Mesodermal cell (in vitro differentiated cells): ENCODE measurements around the gene MYOZ2.
A peak's percentile ranks its signal among the peaks of the same experiment; 100 is the strongest.

Source experiments
- H3K27ac ChIP-seq: 2 replicates; pipeline ENCODE4 v1.7.0; 2013; ENCODE audit warnings: mild to moderate bottlenecking, low read depth, low read length, moderate library complexity; ENCODE audit not compliant: severe bottlenecking
- H3K36me3 ChIP-seq: 2 replicates; pipeline ENCODE4 v1.7.1; 2013; ENCODE audit warnings: mild to moderate bottlenecking, low read length, moderate library complexity; ENCODE audit not compliant: control insufficient read depth, insufficient read depth
- H3K4me1 ChIP-seq: one replicate; pipeline ENCODE4 v1.7.1; 2013; ENCODE audit warnings: mild to moderate bottlenecking, low read length; ENCODE audit not compliant: insufficient read depth, control insufficient read depth, poor library complexity, severe bottlenecking
- H3K4me3 ChIP-seq: 2 replicates; pipeline ENCODE4 v1.7.0; 2013; ENCODE audit warnings: low read length, control low read depth, mild to moderate bottlenecking; ENCODE audit not compliant: insufficient read depth, poor library complexity, severe bottlenecking; ENCODE audit errors: extremely low read depth
- H3K9me3 ChIP-seq: 2 replicates; pipeline ENCODE4 v1.7.1; 2013; ENCODE audit warnings: mild to moderate bottlenecking, low read length, moderate library complexity; ENCODE audit not compliant: control insufficient read depth
- WGBS, 2 experiments: methylation state at CpG; one replicate each; pipeline ENCODE4 v1.1.5; 2013; ENCODE audit warnings: missing lambda C conversion rate in 2 of 2; ENCODE audit not compliant: insufficient coverage in 2 of 2; 5-methylcytosine and 5-hydroxymethylcytosine counted together

MYOZ2 gene

GRCh38 chr4:119212234-119212963 lies 76.8 kb downstream of the MYOZ2 start, which contains the start of gene USP53:
USP53 (plus strand) TSS chr4:119212713; CDS start chr4:119239760, 27,047 bp downstream.
- 0% methylated on average over 39 to 47 of the region's 55 CpGs for WGBS, 2 experiments
- Histone ChIP-seq H3K4me1 (peaks cover 24% of the 10 kb centered on the region), H3K4me3 (peak within 1 kb of the TSS; percentile 83), H3K27ac (peak within 1 kb of the TSS; percentile 89), H3K9me3 (no peaks in the 10 kb centered on the region), H3K36me3 (peaks cover 5% of the 10 kb centered on the region)

- H3K36me3 ChIP-seq: peaks cover 12% of the 10 kb centered on the region
- 0 to 1% methylated on average over 8 to 19 of the region's 24 CpGs for WGBS, 2 experiments
- H3K9me3 ChIP-seq: no peaks in the 10 kb centered on the region
- peak overlapping the region; percentile 83 for H3K4me3 ChIP-seq
- H3K27ac ChIP-seq: peak overlapping the region; percentile 89
- peaks cover 24% of the 10 kb centered on the region for H3K4me1 ChIP-seq
These were observed 77.5 kb downstream of the MYOZ2 start for GRCh38 chr4:119212964-119213606.

- Histone ChIP-seq H3K27ac (no peak overlapping the region), H3K4me1 (no peaks in the 10 kb centered on the region), H3K9me3 (no peaks in the 10 kb centered on the region), H3K4me3 (no peak overlapping the region), H3K36me3 (peaks cover 49% of the 10 kb centered on the region)
- no CpG with 5 or more reads among the region's 1 CpG for WGBS, 2 experiments
These were observed 82.5 kb downstream of the MYOZ2 start for GRCh38 chr4:119218093-119218492.

GRCh38 chr4:119221412-119221811 lies 85.8 kb downstream of the MYOZ2 start:
- Histone ChIP-seq H3K4me3 (no peak overlapping the region), H3K9me3 (no peaks in the 10 kb centered on the region), H3K4me1 (no peaks in the 10 kb centered on the region), H3K27ac (no peak overlapping the region), H3K36me3 (peaks cover 72% of the 10 kb centered on the region)
- WGBS, 2 experiments: 84 to 85% methylated on average over 3 to 4 of the region's 4 CpGs

- H3K36me3 ChIP-seq: peaks cover 60% of the 10 kb centered on the region
These were observed 92.1 kb downstream of the MYOZ2 start for GRCh38 chr4:119227690-119228089.

GRCh38 chr4:119228406-119228805 lies 92.8 kb downstream of the MYOZ2 start:
- Histone ChIP-seq H3K36me3 (peaks cover 56% of the 10 kb centered on the region), H3K4me1 (peaks cover 5% of the 10 kb centered on the region), H3K27ac (no peak overlapping the region), H3K9me3 (no peaks in the 10 kb centered on the region), H3K4me3 (no peak overlapping the region)
- WGBS, 2 experiments: no CpG with 5 or more reads among the region's 3 CpGs

More at GRCh38 chr4:119227690-119228089, 92.1 kb downstream of the MYOZ2 start:
- Histone ChIP-seq H3K4me1 (peaks cover 5% of the 10 kb centered on the region), H3K4me3 (no peak overlapping the region), H3K9me3 (no peaks in the 10 kb centered on the region), H3K27ac (no peak overlapping the region)

GRCh38 chr4:119229908-119230687 lies 94.5 kb downstream of the MYOZ2 start:
- WGBS, 2 experiments: 100% methylated on average over 1 to 3 of the region's 4 CpGs
- Histone ChIP-seq H3K36me3 (peaks cover 54% of the 10 kb centered on the region), H3K4me3 (no peak overlapping the region), H3K9me3 (no peaks in the 10 kb centered on the region), H3K27ac (no peak overlapping the region), H3K4me1 (peaks cover 5% of the 10 kb centered on the region)

GRCh38 chr4:119231491-119231890 lies 95.9 kb downstream of the MYOZ2 start:
- Histone ChIP-seq H3K4me3 (no peak overlapping the region), H3K27ac (no peak overlapping the region), H3K9me3 (no peaks in the 10 kb centered on the region), H3K4me1 (peaks cover 5% of the 10 kb centered on the region), H3K36me3 (peaks cover 59% of the 10 kb centered on the region)
- 100% methylated on average over 1 to 2 of the region's 3 CpGs for WGBS, 2 experiments

GRCh38 chr4:119232286-119232685 lies 96.7 kb downstream of the MYOZ2 start:
- H3K27ac ChIP-seq: no peak overlapping the region
- H3K4me3 ChIP-seq: no peak overlapping the region
- peaks cover 5% of the 10 kb centered on the region for H3K4me1 ChIP-seq
- H3K36me3 ChIP-seq: peaks cover 62% of the 10 kb centered on the region
- no CpG with 5 or more reads among the region's 1 CpG for WGBS, 2 experiments
- H3K9me3 ChIP-seq: no peaks in the 10 kb centered on the region

- peaks cover 66% of the 10 kb centered on the region for H3K36me3 ChIP-seq
- no peak overlapping the region for H3K27ac ChIP-seq
- no peaks in the 10 kb centered on the region for H3K9me3 ChIP-seq
- peaks cover 3% of the 10 kb centered on the region for H3K4me1 ChIP-seq
- H3K4me3 ChIP-seq: no peak overlapping the region
These were observed 97.6 kb downstream of the MYOZ2 start for GRCh38 chr4:119233191-119233590.
